Peyer's patch (tissue), 4 donors: ENCODE data around the gene DENND2A.
"Not testable (repeated sequence)": the region's sequence is repeated elsewhere in the genome, so short reads cannot be mapped to it uniquely, and the experiment has no call there.

Experiments
- CTCF ChIP-seq, 6 experiments: fragments of 450-650 bp in 4 of 6; fragments of 200-600 bp in 2 of 6; sonication (generic) in 1 of 6; IDR thresholded peaks; one replicate each; pipeline ENCODE4 v1.5.1; 2017 to 2019; ENCODE audit warnings: antibody characterized with exemption in 6 of 6, mild to moderate bottlenecking in 3 of 6, moderate library complexity in 1 of 6
- POLR2A ChIP-seq, 2 donors: fragments of 450-650 bp; IDR thresholded peaks; one replicate each; pipeline ENCODE4 v1.5.1; 2017; ENCODE audit warnings: antibody characterized with exemption in 2 of 2, mild to moderate bottlenecking in 2 of 2, moderate library complexity in 2 of 2

- not testable (repeated sequence) for TF ChIP-seq CTCF, POLR2A (IDR thresholded peaks at IDR 0.05)
Measured at GRCh38 chr7:140676956-140677355, 36.3 kb upstream of the DENND2A start.
